ENCODE data around the gene ADGRL2. TPM values are rescaled to one million over a fixed set of nuclear protein-coding genes. Genes with fewer than 3 reads are reported as not detected.

ADGRL2 gene
- total RNA-seq, 3 donors from 2014 or later = 4.5 to 31.7 (median 9.2) TPM

DNA sequence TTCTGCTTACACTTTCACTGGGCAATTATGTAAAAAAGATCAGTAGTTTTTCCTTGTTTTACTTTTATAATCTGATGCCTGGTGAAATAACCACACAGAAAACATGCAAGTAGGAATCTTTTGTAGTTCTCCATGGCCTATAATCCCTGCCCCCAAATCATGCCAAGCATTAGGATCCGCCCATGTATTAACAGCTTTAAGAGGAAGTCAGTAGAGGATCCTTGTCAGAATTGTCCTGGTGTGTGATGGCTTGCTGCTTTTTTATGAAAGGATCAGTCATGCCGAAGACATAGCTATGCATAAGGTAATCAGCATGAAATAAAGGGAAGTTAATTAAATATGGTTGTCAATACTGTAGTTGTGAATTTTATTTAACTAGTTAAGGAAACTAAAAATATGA lies 20.0 kb downstream of the ADGRL2 start:
- ATAC-seq (no peak), DNase-seq (no peak)
- no peaks in the 10 kb centered on the region for H3K4me1 ChIP-seq (ENCODE audit: low read depth)
- no peak overlapping the region for H3K4me3 ChIP-seq
- H3K9me3 ChIP-seq = no peaks in the 10 kb centered on the region
- TF ChIP-seq, protein P1, sequence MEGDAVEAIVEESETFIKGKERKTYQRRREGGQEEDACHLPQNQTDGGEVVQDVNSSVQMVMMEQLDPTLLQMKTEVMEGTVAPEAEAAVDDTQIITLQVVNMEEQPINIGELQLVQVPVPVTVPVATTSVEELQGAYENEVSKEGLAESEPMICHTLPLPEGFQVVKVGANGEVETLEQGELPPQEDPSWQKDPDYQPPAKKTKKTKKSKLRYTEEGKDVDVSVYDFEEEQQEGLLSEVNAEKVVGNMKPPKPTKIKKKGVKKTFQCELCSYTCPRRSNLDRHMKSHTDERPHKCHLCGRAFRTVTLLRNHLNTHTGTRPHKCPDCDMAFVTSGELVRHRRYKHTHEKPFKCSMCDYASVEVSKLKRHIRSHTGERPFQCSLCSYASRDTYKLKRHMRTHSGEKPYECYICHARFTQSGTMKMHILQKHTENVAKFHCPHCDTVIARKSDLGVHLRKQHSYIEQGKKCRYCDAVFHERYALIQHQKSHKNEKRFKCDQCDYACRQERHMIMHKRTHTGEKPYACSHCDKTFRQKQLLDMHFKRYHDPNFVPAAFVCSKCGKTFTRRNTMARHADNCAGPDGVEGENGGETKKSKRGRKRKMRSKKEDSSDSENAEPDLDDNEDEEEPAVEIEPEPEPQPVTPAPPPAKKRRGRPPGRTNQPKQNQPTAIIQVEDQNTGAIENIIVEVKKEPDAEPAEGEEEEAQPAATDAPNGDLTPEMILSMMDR (IDR thresholded peaks at IDR 0.05) = no peak
- intact Hi-C loops (cut with DNase I, micrococcal nuclease) = no loop called here
- no peaks in the 10 kb centered on the region for H3K36me3 ChIP-seq (ENCODE audit: low read depth)

DNA sequence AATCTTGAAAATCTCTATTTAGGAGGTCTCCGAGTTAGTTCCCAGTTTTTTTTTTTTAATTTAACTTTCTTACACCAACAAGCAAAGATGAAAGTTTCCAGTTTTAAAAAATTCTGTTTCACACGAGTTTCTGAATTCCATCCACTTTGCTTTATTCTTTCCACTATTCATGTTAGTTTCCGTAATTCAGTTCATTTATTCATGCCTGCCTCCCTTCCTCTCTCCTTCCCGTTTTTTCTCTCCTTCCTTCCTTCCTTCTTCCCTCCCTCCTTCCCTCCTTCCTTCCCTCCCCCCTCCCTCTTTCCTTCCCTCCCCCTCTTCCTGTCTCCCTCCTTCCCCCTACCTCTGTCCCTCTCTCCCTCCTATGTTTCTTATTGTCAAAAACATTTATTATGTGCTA lies 22.3 kb downstream of the ADGRL2 start:
- intact Hi-C loops (cut with DNase I, micrococcal nuclease) = no loop called here
- no peaks in the 10 kb centered on the region for H3K4me1 ChIP-seq (ENCODE audit: low read depth)
- no peak for ATAC-seq
- H3K36me3 ChIP-seq (ENCODE audit: low read depth) = no peaks in the 10 kb centered on the region
- TF ChIP-seq, protein P1 (IDR thresholded peaks at IDR 0.05) = no peak
- DNase-seq = no peak
- no peak overlapping the region for H3K4me3 ChIP-seq
- no peaks in the 10 kb centered on the region for H3K9me3 ChIP-seq

DNA sequence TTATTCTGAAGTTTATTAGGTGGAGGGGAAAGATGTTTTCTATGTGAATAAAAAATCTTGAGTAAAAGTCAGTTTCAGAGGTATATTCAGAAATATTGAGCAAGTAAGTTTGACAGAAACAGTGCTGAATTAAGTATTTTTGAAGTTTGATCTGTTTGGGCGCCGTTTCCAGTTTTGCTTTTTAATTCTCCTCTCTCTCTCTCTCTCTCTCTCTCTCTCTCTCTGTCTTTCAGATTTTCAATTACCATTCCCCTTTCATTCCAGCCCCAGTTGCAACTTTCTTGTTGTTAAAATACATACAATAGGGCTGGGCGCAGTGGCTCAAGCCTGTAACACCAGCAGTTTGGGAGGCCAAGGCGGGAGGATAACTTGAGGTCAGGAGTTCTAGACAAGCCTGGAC lies 24.0 kb downstream of the ADGRL2 start:
- no peak for DNase-seq
- Histone ChIP-seq H3K9me3 (no peaks in the 10 kb centered on the region), H3K4me3 (no peak overlapping the region), H3K4me1 (ENCODE audit: low read depth) (no peaks in the 10 kb centered on the region), H3K36me3 (ENCODE audit: low read depth) (no peaks in the 10 kb centered on the region)
- no peak for ATAC-seq
- TF ChIP-seq, protein P1 (IDR thresholded peaks at IDR 0.05) = no peak
- intact Hi-C loops (cut with DNase I, micrococcal nuclease) = no loop called here

DNA sequence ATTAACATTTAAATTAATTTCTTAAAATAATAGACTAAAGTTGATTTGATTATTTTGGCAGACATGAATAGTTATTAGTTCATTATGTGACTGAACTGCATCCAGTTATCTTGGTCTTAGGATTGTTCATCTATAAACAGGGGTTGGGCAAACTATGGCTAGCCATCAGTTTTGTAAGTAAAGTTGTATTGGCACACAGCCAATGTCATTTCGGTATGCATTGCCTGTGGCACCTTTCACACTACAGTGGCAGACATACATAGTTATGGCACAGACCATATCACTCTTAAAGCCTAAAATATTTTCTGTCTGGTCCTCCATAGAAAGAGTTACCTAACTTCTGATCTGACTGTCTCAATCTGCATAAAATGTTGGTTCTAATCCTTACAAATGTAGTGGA lies 27.2 kb downstream of the ADGRL2 start:
- Histone ChIP-seq H3K4me3 (no peak overlapping the region), H3K9me3 (no peaks in the 10 kb centered on the region), H3K4me1 (ENCODE audit: low read depth) (no peaks in the 10 kb centered on the region), H3K36me3 (ENCODE audit: low read depth) (no peaks in the 10 kb centered on the region)
- TF ChIP-seq, protein P1 (IDR thresholded peaks at IDR 0.05) = no peak
- DNase-seq (no peak), ATAC-seq (no peak)
- intact Hi-C loops (cut with DNase I, micrococcal nuclease) = no loop called here

DNA sequence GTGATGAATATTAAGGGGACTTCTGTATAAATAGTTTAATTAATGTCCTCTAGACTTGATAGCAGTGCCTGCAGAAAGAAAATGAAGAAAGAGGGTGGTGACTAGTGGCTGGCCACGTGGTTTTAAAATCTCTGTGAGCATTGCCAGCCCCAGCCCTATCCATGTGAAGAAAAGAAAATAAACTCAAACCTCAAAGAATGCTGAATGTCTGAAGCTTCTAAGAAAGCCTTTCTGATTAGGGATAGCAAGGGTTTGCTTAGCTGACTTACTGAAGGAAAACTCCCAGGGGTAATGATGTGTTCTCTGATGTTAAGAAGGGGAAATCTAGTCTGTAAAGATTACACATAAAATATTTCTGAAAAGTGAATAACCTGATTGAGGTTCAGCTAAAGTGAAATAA lies 31.8 kb downstream of the ADGRL2 start:
- H3K9me3 ChIP-seq = no peaks in the 10 kb centered on the region
- peaks cover 2% of the 10 kb centered on the region for H3K4me1 ChIP-seq (ENCODE audit: low read depth)
- no peak for ATAC-seq
- no peaks in the 10 kb centered on the region for H3K36me3 ChIP-seq (ENCODE audit: low read depth)
- no peak overlapping the region for H3K4me3 ChIP-seq
- TF ChIP-seq, protein P1 (IDR thresholded peaks at IDR 0.05) = no peak
- intact Hi-C loops (cut with DNase I, micrococcal nuclease) = no loop called here
- DNase-seq = no peak

DNA sequence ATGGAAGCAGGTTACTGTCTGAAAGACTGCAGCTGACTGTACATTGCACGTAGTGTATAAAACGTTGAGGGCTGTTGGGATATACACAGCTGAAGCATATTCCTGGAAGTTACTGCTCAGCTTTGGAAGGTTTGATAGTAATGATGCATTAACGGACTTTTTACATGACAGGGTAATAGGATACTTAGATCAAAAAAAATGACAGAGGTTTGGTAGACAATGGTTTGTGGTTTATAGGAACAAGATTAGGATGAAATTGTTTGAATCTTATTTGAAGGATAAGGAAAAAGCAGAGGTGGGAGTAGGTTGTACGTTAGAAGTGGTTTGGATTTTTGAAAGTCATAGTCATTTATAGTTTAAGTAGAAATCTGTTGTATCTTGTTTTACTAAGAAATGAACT lies 33.0 kb downstream of the ADGRL2 start:
- Histone ChIP-seq H3K4me1 (ENCODE audit: low read depth) (peaks cover 2% of the 10 kb centered on the region), H3K36me3 (ENCODE audit: low read depth) (no peaks in the 10 kb centered on the region), H3K4me3 (no peak overlapping the region), H3K9me3 (no peaks in the 10 kb centered on the region)
- ATAC-seq (no peak), DNase-seq (no peak)
- intact Hi-C loops (cut with DNase I, micrococcal nuclease) = no loop called here
- TF ChIP-seq, protein P1 (IDR thresholded peaks at IDR 0.05) = no peak
